C4-2B (cell line): ENCODE data around the gene NDEL1.

ENCODE experiments used
- ZFX ChIP-seq: fragments of 450-650 bp; IDR thresholded peaks from 2 replicates; pipeline ENCODE4 v1.6.1; 2017
- TF ChIP-seq, protein P1 (sequence below): fragments of 450-650 bp; conservative IDR thresholded peaks from 2 replicates; pipeline ENCODE4 v1.5.1; 2017; ENCODE audit warnings: mild to moderate bottlenecking

DNA sequence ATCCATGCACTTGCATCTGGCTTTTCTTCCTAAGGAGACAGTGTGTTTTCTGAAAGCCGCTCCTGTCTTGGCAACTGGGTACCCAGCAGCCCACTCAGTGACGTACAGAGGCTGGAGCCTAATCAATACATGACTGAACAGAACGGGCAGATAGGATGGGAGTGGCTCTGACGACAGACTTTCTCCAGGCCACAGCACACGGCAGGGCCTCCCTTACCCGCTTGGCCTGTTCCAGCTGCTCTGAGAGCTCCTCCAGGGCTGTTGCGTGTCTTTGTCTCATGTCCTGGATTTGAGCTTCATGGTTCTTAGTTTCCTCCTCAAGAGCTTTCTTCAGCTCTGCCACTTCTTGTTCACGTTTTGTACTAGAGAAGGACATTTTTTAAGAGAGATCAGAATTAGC is 64.9 kb downstream of the NDEL1 start:
- TF ChIP-seq ZFX, result no peak
- TF ChIP-seq, protein P1, sequence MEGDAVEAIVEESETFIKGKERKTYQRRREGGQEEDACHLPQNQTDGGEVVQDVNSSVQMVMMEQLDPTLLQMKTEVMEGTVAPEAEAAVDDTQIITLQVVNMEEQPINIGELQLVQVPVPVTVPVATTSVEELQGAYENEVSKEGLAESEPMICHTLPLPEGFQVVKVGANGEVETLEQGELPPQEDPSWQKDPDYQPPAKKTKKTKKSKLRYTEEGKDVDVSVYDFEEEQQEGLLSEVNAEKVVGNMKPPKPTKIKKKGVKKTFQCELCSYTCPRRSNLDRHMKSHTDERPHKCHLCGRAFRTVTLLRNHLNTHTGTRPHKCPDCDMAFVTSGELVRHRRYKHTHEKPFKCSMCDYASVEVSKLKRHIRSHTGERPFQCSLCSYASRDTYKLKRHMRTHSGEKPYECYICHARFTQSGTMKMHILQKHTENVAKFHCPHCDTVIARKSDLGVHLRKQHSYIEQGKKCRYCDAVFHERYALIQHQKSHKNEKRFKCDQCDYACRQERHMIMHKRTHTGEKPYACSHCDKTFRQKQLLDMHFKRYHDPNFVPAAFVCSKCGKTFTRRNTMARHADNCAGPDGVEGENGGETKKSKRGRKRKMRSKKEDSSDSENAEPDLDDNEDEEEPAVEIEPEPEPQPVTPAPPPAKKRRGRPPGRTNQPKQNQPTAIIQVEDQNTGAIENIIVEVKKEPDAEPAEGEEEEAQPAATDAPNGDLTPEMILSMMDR, result no peak
